HuH-7 (cell line): ENCODE results near the gene TIGD6.
"Not testable (repeated sequence)": the region's sequence is repeated elsewhere in the genome, so short reads cannot be mapped to it uniquely, and the experiment has no call there.

Experiments used
- DNase-seq: peaks from one replicate; pipeline ENCODE4 v3.0.0; 2011; ENCODE audit warnings: low spot score

Gene TIGD6

GRCh38 chr5:149969181-149969930 lies 31.1 kb downstream of the TIGD6 start:
- DNase-seq = no peak

GRCh38 chr5:149966946-149967345 lies 33.5 kb downstream of the TIGD6 start:
- no peak for DNase-seq

- no peak for DNase-seq
These were observed 36.7 kb downstream of the TIGD6 start for GRCh38 chr5:149963729-149964128.

- DNase-seq = no peak
These were observed 37.7 kb downstream of the TIGD6 start for GRCh38 chr5:149962601-149963300.

GRCh38 chr5:149961957-149962409 lies 38.5 kb downstream of the TIGD6 start:
- peak; percentile 68 for DNase-seq

GRCh38 chr5:149961186-149961685 lies 39.2 kb downstream of the TIGD6 start:
- DNase-seq = no peak

GRCh38 chr5:149960272-149961185 lies 39.9 kb downstream of the TIGD6 start, which contains the start of gene SLC26A2:
Gene SLC26A2, plus strand, starts transcription at chr5:149960758. Its CDS starts 16,895 bp downstream, at chr5:149977653.
- peak; percentile 92 for DNase-seq

GRCh38 chr5:149959406-149960236 lies 40.8 kb downstream of the TIGD6 start:
- DNase-seq = peak; percentile 48

- DNase-seq = no peak
These were observed 42.6 kb downstream of the TIGD6 start for GRCh38 chr5:149957855-149958254.

GRCh38 chr5:149956685-149957084 lies 43.8 kb downstream of the TIGD6 start:
- DNase-seq = no peak

GRCh38 chr5:149954798-149955197 lies 45.7 kb downstream of the TIGD6 start:
- no peak for DNase-seq

GRCh38 chr5:149953436-149954121 lies 46.9 kb downstream of the TIGD6 start:
- DNase-seq = no peak

GRCh38 chr5:149951138-149951749 lies 49.2 kb downstream of the TIGD6 start:
- DNase-seq = peak; percentile 34

- DNase-seq = no peak
These were observed 51.5 kb downstream of the TIGD6 start for GRCh38 chr5:149948993-149949392.

- DNase-seq = no peak
These were observed 54.3 kb downstream of the TIGD6 start for GRCh38 chr5:149946118-149946517.

GRCh38 chr5:149944666-149945065 lies 55.8 kb downstream of the TIGD6 start, which contains the start of gene PDE6A:
Gene PDE6A, minus strand, starts transcription at chr5:149944793. Its CDS starts 120 bp downstream, at chr5:149944673.
- no peak for DNase-seq

- DNase-seq = not testable (repeated sequence)
These were observed 57.1 kb downstream of the TIGD6 start for GRCh38 chr5:149943177-149943949.
